Ovary (tissue), 9 donors: ENCODE results near the gene LIG4. TPM values are rescaled to one million over a fixed set of nuclear protein-coding genes. Genes with fewer than 3 reads are reported as not detected.

Experiments used
- DNase-seq, 5 donors: peaks; one replicate each; pipeline ENCODE4 v3.0.0-alpha.2; 2019 to 2020
- H3K27ac ChIP-seq, 2 donors: fragments of 200-600 bp; one replicate each; pipeline versions ENCODE4 v1.5.1 to v1.8.0; 2019 to 2022
- H3K27me3 ChIP-seq: fragments of 200-600 bp; one replicate; pipeline ENCODE4 v1.8.0; 2022
- H3K36me3 ChIP-seq: fragments of 200-600 bp; sonication (generic); one replicate; pipeline ENCODE4 v1.5.1; 2019
- H3K4me1 ChIP-seq: one replicate; pipeline ENCODE4 v1.8.1; 2013; ENCODE audit warnings: mild to moderate bottlenecking, moderate library complexity; ENCODE audit not compliant: insufficient read depth
- H3K4me3 ChIP-seq: fragments of 200-600 bp; sonication (generic); one replicate; pipeline ENCODE4 v1.5.1; 2017
- H3K9me3 ChIP-seq, 2 donors: fragments of 200-600 bp in 1 of 2; sonication (generic) in 1 of 2; one replicate each; pipeline versions ENCODE4 v1.5.1 to v1.8.1; 2013 to 2019; ENCODE audit warnings: mild to moderate bottlenecking in 1 of 2, moderate library complexity in 1 of 2
- EP300 ChIP-seq: sonication (generic); formaldehyde crosslinking; IDR thresholded peaks from one replicate; pipeline ENCODE4 v1.6.1; 2017; ENCODE audit warnings: antibody characterized with exemption
- POLR2A ChIP-seq: fragments of 450-650 bp; IDR thresholded peaks from one replicate; pipeline ENCODE4 v1.6.1; 2017; ENCODE audit warnings: antibody characterized with exemption, mild to moderate bottlenecking, moderate library complexity
- WGBS, 3 donors: extraction: QIAGEN DNeasy Blood & Tissue Kit in 1 of 3; methylation state at CpG; one replicate each; pipeline versions ENCODE4 v1.1.5 to v1.1.7; 2013 to 2017; 5-methylcytosine and 5-hydroxymethylcytosine counted together
- intact Hi-C, 4 donors: fragments of 100-400 bp; cut with DNase I; formaldehyde crosslinking; loops; one replicate each; pipeline versions ENCODE4 v1.11.0 to v1.15.1; 2022 to 2023
- polyA plus RNA-seq, 2 donors: library from polyadenylated mRNA; stranded (reverse); fragments of 200-250 nt in 1 of 2; fragments of 350-450 nt in 1 of 2; fragmentation: Illumina TruSeq in 1 of 2; extraction: RNeasy Lipid Tissue Mini Kit (QIAGEN cat#74804) in 1 of 2; gene quantifications; one replicate each; pipeline ENCODE4 v1.2.3, GENCODE V29; 2013 to 2014
- total RNA-seq, 7 donors: library from RNA; depleted of rRNA in 2 of 7; stranded (reverse); fragments of >200 nt in 2 of 7; fragmentation: NEBNext Ultra II Directional in 3 of 7; extraction: Animal tissue kit (Norgen Biotek cat#: 25700) in 3 of 7; gene quantifications; one replicate each; pipeline versions ENCODE4 v1.1.0 to v1.2.4, GENCODE V29; 2016 to 2023
- TF ChIP-seq, protein P1 (sequence below), 3 donors: fragments of 450-650 bp in 2 of 3; fragments of 200-600 bp in 1 of 3; IDR thresholded peaks; one replicate each; pipeline versions ENCODE4 v1.5.1 to v1.8.0; 2016 to 2022; ENCODE audit warnings: antibody characterized with exemption in 3 of 3, mild to moderate bottlenecking in 1 of 3
- donor health status: DM: no; HTN: no; CAD: no; lungs with moderate emphysema.
- donor health status: DM: no; HTN: no; CAD: no.
- donor health status: Bipolar disorder and iron deficiency.
- donor health status: DM: yes; HTN: yes; CAD: no.
- donor health status: DM: no; HTN: no; CAD: no.
- donor health status: DM: yes; HTN: yes; CAD: no.

Gene LIG4
- total and polyA plus RNA-seq, 9 donors = 3.5 to 7.2 (median 5.1) TPM

DNA sequence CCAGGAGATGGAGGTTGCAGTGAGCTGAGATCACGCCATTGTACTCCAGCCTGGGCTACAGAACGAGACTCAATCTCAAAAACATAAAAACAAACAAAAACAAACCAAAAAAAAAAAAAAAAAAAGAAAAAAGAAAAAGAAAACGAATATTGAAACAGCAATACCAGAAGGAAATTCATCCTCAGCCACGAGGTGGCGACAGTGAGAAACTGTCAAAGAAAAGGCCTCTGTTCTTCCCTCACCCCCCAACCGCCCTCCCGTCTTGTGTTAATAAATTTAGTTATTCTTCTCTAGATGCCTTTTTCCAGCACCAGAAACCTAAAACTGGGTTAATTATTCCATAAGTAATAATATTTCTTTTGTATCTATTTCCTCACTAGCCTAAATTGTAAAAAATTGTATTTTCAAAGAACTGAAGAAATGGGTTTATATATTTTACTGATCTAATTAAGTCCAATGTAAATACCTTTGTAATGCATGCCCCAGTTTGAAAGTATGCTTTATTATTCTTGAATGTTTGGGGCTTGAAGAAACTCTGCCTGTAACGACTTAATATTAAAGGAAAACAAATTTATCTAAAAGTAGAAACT is 38.6 kb downstream of the LIG4 start:
- Histone ChIP-seq H3K27me3 (no peaks in the 10 kb centered on the region), H3K4me1 (no peaks in the 10 kb centered on the region), H3K36me3 (no peaks in the 10 kb centered on the region), H3K4me3 (no peak overlapping the region), H3K9me3 (no peaks in the 10 kb centered on the region), H3K27ac (no peak overlapping the region)
- 42 to 43% (median 42%) methylated on average over 8 of the region's 8 CpGs for WGBS, 3 donors
- intact Hi-C loops = no loop called here
- no peak for TF ChIP-seq EP300
- TF ChIP-seq, protein P1, sequence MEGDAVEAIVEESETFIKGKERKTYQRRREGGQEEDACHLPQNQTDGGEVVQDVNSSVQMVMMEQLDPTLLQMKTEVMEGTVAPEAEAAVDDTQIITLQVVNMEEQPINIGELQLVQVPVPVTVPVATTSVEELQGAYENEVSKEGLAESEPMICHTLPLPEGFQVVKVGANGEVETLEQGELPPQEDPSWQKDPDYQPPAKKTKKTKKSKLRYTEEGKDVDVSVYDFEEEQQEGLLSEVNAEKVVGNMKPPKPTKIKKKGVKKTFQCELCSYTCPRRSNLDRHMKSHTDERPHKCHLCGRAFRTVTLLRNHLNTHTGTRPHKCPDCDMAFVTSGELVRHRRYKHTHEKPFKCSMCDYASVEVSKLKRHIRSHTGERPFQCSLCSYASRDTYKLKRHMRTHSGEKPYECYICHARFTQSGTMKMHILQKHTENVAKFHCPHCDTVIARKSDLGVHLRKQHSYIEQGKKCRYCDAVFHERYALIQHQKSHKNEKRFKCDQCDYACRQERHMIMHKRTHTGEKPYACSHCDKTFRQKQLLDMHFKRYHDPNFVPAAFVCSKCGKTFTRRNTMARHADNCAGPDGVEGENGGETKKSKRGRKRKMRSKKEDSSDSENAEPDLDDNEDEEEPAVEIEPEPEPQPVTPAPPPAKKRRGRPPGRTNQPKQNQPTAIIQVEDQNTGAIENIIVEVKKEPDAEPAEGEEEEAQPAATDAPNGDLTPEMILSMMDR (IDR thresholded peaks at IDR 0.05) = no peak
- TF ChIP-seq POLR2A = no peak
- no peak for DNase-seq

DNA sequence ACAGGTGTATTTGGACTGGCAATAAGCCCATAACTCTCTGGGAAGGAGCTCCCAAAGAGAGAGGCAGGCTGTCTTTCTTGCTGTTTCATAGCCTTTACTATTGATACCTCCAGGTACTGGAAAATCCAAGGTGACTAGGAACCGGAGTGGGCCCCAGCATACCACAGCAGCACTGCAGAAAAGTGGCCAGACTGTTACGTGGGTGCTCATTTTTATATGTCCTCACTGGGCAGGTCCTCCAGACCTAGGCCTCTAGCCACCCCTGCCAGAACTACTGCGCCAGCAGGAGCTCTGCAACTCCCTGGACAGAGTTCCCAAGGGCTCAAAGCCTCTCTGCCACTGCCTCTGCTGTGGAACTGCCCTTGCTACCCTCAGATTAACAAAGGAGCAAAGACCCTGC is 46.4 kb downstream of the LIG4 start:
- Histone ChIP-seq H3K36me3 (no peaks in the 10 kb centered on the region), H3K27me3 (no peaks in the 10 kb centered on the region), H3K27ac (no peak overlapping the region), H3K9me3 (no peaks in the 10 kb centered on the region), H3K4me1 (no peaks in the 10 kb centered on the region), H3K4me3 (no peak overlapping the region)
- 86 to 90% (median 89%) methylated on average over 3 of the region's 3 CpGs for WGBS, 3 donors
- intact Hi-C loops = no loop called here
- no peak for TF ChIP-seq POLR2A
- no peak for TF ChIP-seq EP300
- TF ChIP-seq, protein P1 (IDR thresholded peaks at IDR 0.05) = no peak
- DNase-seq = no peak

DNA sequence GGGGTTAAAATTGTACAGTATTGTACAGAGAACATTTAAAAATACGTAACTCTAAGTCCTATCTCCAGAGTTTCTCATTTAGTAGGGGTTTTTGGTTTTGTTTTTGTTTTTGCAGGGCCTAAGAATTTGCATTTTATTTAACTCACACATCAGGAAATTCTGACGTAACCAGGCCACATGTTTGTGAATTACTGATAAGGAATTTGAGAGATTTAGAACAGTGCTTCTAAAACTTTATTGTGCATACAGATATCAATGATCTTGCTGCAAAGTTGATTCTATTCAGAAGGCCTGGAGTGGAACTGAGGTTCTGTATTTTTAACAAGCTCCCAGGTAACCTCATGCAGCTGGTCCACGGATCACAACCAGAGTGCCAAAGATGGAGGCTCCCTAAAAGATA is 49.3 kb downstream of the LIG4 start:
- Histone ChIP-seq H3K4me1 (no peaks in the 10 kb centered on the region), H3K36me3 (no peaks in the 10 kb centered on the region), H3K4me3 (no peak overlapping the region), H3K27ac (no peak overlapping the region), H3K27me3 (no peaks in the 10 kb centered on the region), H3K9me3 (no peaks in the 10 kb centered on the region)
- no peak for DNase-seq
- 20 to 32% (median 24%) methylated on average over 3 of the region's 3 CpGs for WGBS, 3 donors
- TF ChIP-seq, protein P1 (IDR thresholded peaks at IDR 0.05) = no peak
- TF ChIP-seq EP300 (no peak), POLR2A (no peak)
- intact Hi-C loops = no loop called here

DNA sequence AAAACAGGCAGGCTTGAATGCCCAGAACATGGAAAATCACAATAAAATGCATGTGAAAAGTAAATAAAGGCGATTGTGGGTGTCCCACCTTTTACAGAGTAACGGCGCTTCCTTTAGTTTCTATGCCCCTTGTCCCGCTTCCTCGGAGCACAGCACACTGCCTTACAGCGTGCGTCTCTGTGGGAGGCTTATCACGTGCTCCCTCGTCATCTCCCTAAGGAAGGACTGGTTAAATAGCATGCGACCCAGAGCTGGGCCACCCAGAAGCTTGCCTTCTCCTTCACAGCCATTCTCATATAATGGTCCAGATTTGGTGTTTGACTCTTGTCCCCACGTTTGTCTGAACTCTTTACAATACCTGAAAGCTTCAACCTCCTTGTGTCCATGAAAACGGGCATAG is 56.6 kb downstream of the LIG4 start:
- intact Hi-C loops = loop anchor here in 2 of 4 donors (10.0 kb wide), 2 partner anchors 944 to 954 kb away; no protein-coding TSS in a partner anchor
- WGBS, 3 donors = 81 to 86% (median 84%) methylated on average over 12 of the region's 12 CpGs

More for the DNA sequence above, 56.6 kb downstream of the LIG4 start:
- Histone ChIP-seq H3K4me1 (no peaks in the 10 kb centered on the region), H3K4me3 (no peak overlapping the region), H3K27ac (no peak overlapping the region), H3K9me3 (no peaks in the 10 kb centered on the region), H3K27me3 (no peaks in the 10 kb centered on the region), H3K36me3 (no peaks in the 10 kb centered on the region)
- no peak for DNase-seq
- no peak for TF ChIP-seq POLR2A
- TF ChIP-seq, protein P1 (IDR thresholded peaks at IDR 0.05) = no peak
- no peak for TF ChIP-seq EP300

Other genes with a start within 250 kb of the LIG4 start
- 10 to 100 TPM in 1 of 7 donors, 1 to 10 TPM in 6; 7.2 to 13.7 (median 9.4) TPM for gene ABHD13, start 2.9 kb upstream of the LIG4 start, total RNA-seq
- gene ABHD13, start 2.9 kb upstream of the LIG4 start, polyA plus RNA-seq = 1 to 10 TPM; 6.0 to 6.3 TPM
- gene TNFSF13B, start 54.2 kb upstream of the LIG4 start, total RNA-seq = 1 to 10 TPM in 5 of 7 donors, under 1 TPM in 2; 0.88 to 3.4 (median 1.5) TPM
- 1 to 10 TPM; 1.9 to 5.9 TPM for gene TNFSF13B, start 54.2 kb upstream of the LIG4 start, polyA plus RNA-seq